Ascending aorta (tissue), 2 donors: ENCODE results near the gene ILDR2. TPM values are rescaled to one million over a fixed set of nuclear protein-coding genes. Genes with fewer than 3 reads are reported as not detected.

Experiments
- DNase-seq, 2 donors: peaks; one replicate each; pipeline ENCODE4 v3.0.0-alpha.2; 2019; ENCODE audit warnings: low spot score in 2 of 2
- H3K27ac ChIP-seq, 2 donors: fragments of 200-600 bp; sonication (generic); one replicate each; pipeline ENCODE4 v1.5.1; 2016 to 2017; ENCODE audit warnings: mild to moderate bottlenecking in 1 of 2
- H3K27me3 ChIP-seq: fragments of 200-600 bp; sonication (generic); one replicate; pipeline ENCODE4 v1.5.1; 2017
- H3K36me3 ChIP-seq, 2 donors: fragments of 200-600 bp; sonication (generic); one replicate each; pipeline ENCODE4 v1.5.1; 2016
- H3K4me1 ChIP-seq, 2 donors: fragments of 200-600 bp; sonication (generic); one replicate each; pipeline ENCODE4 v1.5.1; 2016 to 2017; ENCODE audit warnings: mild to moderate bottlenecking in 1 of 2
- H3K4me3 ChIP-seq, 2 donors: fragments of 200-600 bp; sonication (generic); one replicate each; pipeline ENCODE4 v1.5.1; 2016 to 2017; ENCODE audit warnings: mild to moderate bottlenecking in 1 of 2
- H3K9me3 ChIP-seq, 2 donors: fragments of 200-600 bp; sonication (generic); one replicate each; pipeline ENCODE4 v1.5.1; 2016
- CTCF ChIP-seq, 3 experiments: fragments of 200-600 bp in 2 of 3; fragments of 450-650 bp in 1 of 3; sonication (generic) in 2 of 3; IDR thresholded peaks; one replicate each; pipeline ENCODE4 v1.5.1; 2016 to 2019; ENCODE audit warnings: antibody characterized with exemption in 3 of 3, mild to moderate bottlenecking in 1 of 3, moderate library complexity in 1 of 3
- intact Hi-C: fragments of 100-400 bp; cut with DNase I; formaldehyde crosslinking; loops from one replicate; pipeline ENCODE4 v1.15.1; 2023
- total RNA-seq: library from RNA; depleted of rRNA; stranded (reverse); fragments of >200 nt; gene quantifications from one replicate; pipeline ENCODE4 v1.1.0, GENCODE V29; 2016

Gene ILDR2
- total RNA-seq, 1 donor from 2014 or later, result not detected

- no peaks in the 10 kb centered on the region for H3K9me3 ChIP-seq
- TF ChIP-seq CTCF (IDR thresholded peaks at IDR 0.05), result no peak
- no peak for DNase-seq
- no peaks in the 10 kb centered on the region for H3K36me3 ChIP-seq
- H3K4me3 ChIP-seq, result no peak overlapping the region
- H3K27me3 ChIP-seq, result no peaks in the 10 kb centered on the region
- intact Hi-C loops, result no loop called here
- no peaks in the 10 kb centered on the region for H3K4me1 ChIP-seq
- no peak overlapping the region for H3K27ac ChIP-seq
Measured at GRCh38 chr1:166933140-166933539, 42.2 kb downstream of the ILDR2 start.

DNA sequence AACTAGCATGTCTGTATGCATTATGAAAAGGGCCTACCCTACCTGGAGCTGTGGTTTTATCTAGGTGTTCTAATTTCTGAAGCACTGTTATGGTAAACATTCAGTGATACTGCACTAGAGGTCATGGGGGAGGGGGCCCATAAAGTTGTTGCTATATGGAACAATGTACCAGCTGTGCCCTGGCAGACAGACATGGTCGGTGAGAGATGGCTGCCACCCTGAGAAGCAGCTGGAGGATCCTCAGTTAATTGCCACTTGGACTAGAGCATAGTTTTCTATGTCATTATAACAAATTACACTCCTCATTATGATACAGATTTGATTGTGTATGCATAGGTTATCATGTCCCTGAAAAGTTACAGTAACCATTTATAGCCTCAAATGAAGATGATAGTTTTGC, 45.4 kb downstream of the ILDR2 start:
- DNase-seq, result no peak
- no peaks in the 10 kb centered on the region for H3K27me3 ChIP-seq
- H3K9me3 ChIP-seq, result no peaks in the 10 kb centered on the region
- H3K27ac ChIP-seq, result no peak overlapping the region
- no peaks in the 10 kb centered on the region for H3K4me1 ChIP-seq
- TF ChIP-seq CTCF (IDR thresholded peaks at IDR 0.05), result no peak
- no peak overlapping the region for H3K4me3 ChIP-seq
- no peaks in the 10 kb centered on the region for H3K36me3 ChIP-seq
- intact Hi-C loops, result no loop called here

DNA sequence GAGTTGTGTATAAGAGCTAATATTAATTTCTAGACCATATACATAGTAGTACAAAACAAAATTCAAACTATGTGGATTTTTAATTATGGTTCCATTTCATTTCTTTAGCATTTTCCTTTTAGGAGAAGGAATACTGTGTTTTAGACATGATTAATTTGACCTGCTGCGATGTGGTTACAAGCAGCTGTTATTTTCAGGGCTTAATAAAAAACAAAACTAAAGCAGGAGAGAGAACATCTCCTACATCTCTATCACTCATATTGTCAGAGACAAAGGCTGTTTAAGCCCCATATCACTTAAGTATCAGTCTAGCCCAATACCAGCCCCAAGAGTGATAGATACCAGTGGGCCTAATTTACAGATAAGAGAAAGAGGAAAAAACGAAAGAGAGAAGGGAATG, 47.6 kb downstream of the ILDR2 start:
- no peak overlapping the region for H3K4me3 ChIP-seq
- no peak for TF ChIP-seq CTCF (IDR thresholded peaks at IDR 0.05)
- H3K27me3 ChIP-seq, result no peaks in the 10 kb centered on the region
- H3K9me3 ChIP-seq, result no peaks in the 10 kb centered on the region
- H3K27ac ChIP-seq, result no peak overlapping the region
- no peaks in the 10 kb centered on the region for H3K36me3 ChIP-seq
- intact Hi-C loops, result no loop called here
- DNase-seq, result no peak
- no peaks in the 10 kb centered on the region for H3K4me1 ChIP-seq

GRCh38 chr1:166925810-166926478, 49.4 kb downstream of the ILDR2 start:
- Histone ChIP-seq H3K4me1 (no peaks in the 10 kb centered on the region), H3K9me3 (no peaks in the 10 kb centered on the region), H3K27ac (no peak overlapping the region), H3K4me3 (no peak overlapping the region), H3K27me3 (peaks cover 4% of the 10 kb centered on the region), H3K36me3 (no peaks in the 10 kb centered on the region)
- DNase-seq, result no peak
- intact Hi-C loops, result no loop called here
- no peak for TF ChIP-seq CTCF (IDR thresholded peaks at IDR 0.05)

- H3K4me3 ChIP-seq, result no peak overlapping the region
Measured at GRCh38 chr1:166924823-166925541, 50.4 kb downstream of the ILDR2 start.

More at GRCh38 chr1:166924823-166925541, 50.4 kb downstream of the ILDR2 start:
- intact Hi-C loops, result no loop called here
- TF ChIP-seq CTCF (IDR thresholded peaks at IDR 0.05), result no peak
- H3K4me1 ChIP-seq, result no peaks in the 10 kb centered on the region
- no peak overlapping the region for H3K27ac ChIP-seq
- no peaks in the 10 kb centered on the region for H3K36me3 ChIP-seq
- H3K27me3 ChIP-seq, result peaks cover 4% of the 10 kb centered on the region
- no peaks in the 10 kb centered on the region for H3K9me3 ChIP-seq
- DNase-seq, result no peak
